AG20443 (cell line): Measurements from ENCODE around the gene SLC10A7.

Experiments used
- DNase-seq: peaks from one replicate; pipeline ENCODE4 v3.0.0; 2012; ENCODE audit warnings: low spot score, mixed read lengths

Gene SLC10A7

GRCh38 chr4:146256328-146256727, 265.4 kb downstream of the SLC10A7 start:
- DNase-seq = no peak

- DNase-seq = peak; percentile 45
These were observed 265.9 kb downstream of the SLC10A7 start for GRCh38 chr4:146255874-146256273.

GRCh38 chr4:146255463-146255862, 266.3 kb downstream of the SLC10A7 start:
- peak; percentile 66 for DNase-seq

- no peak for DNase-seq
These were observed 268.6 kb downstream of the SLC10A7 start for GRCh38 chr4:146252969-146253611.

GRCh38 chr4:146247356-146247755, 274.4 kb downstream of the SLC10A7 start:
- no peak for DNase-seq

- no peak for DNase-seq
These were observed 275.4 kb downstream of the SLC10A7 start for GRCh38 chr4:146246381-146246780.

- peak; percentile 26 for DNase-seq
These were observed 275.9 kb downstream of the SLC10A7 start for GRCh38 chr4:146245850-146246249.

GRCh38 chr4:146245246-146245645, 276.5 kb downstream of the SLC10A7 start:
- DNase-seq = peak; percentile 54

- no peak for DNase-seq
These were observed 277.2 kb downstream of the SLC10A7 start for GRCh38 chr4:146244496-146244895.

- DNase-seq = no peak
These were observed 277.9 kb downstream of the SLC10A7 start for GRCh38 chr4:146243883-146244277.

- DNase-seq = no peak
These were observed 278.4 kb downstream of the SLC10A7 start for GRCh38 chr4:146243141-146243882.

- DNase-seq = no peak
These were observed 283.6 kb downstream of the SLC10A7 start for GRCh38 chr4:146238107-146238506.

- DNase-seq = no peak
These were observed 284.6 kb downstream of the SLC10A7 start for GRCh38 chr4:146237092-146237491.

- no peak for DNase-seq
These were observed 285.5 kb downstream of the SLC10A7 start for GRCh38 chr4:146236216-146236615.

- no peak for DNase-seq
These were observed 286.0 kb downstream of the SLC10A7 start for GRCh38 chr4:146235654-146236177.

- DNase-seq = no peak
These were observed 289.5 kb downstream of the SLC10A7 start for GRCh38 chr4:146232131-146232722.

GRCh38 chr4:146229406-146229805, 292.3 kb downstream of the SLC10A7 start:
- DNase-seq = no peak

GRCh38 chr4:146224326-146224966, 297.3 kb downstream of the SLC10A7 start:
- DNase-seq = peak; percentile 25

GRCh38 chr4:146222313-146222712, 299.4 kb downstream of the SLC10A7 start:
- peak; percentile 45 for DNase-seq

GRCh38 chr4:146214238-146214637, 307.5 kb downstream of the SLC10A7 start, which contains the start of gene REELD1:
Gene REELD1, plus strand, starts transcription at chr4:146214538. Its CDS starts 2,415 bp downstream, at chr4:146216953.
- DNase-seq = no peak

- no peak for DNase-seq
These were observed 309.0 kb downstream of the SLC10A7 start for GRCh38 chr4:146212781-146213180.

- no peak for DNase-seq
These were observed 310.3 kb downstream of the SLC10A7 start for GRCh38 chr4:146211440-146211839.
